HG02970 (cell line): Measurements from ENCODE around the gene RNU2-1.
"Not testable (repeated sequence)": the region's sequence is repeated elsewhere in the genome, so short reads cannot be mapped to it uniquely, and the experiment has no call there.

Experiments used
- ATAC-seq: cut with Tn5 transposase; IDR thresholded peaks from one replicate; pipeline ENCODE4 v1.9.1; 2021; ENCODE audit warnings: mild to moderate bottlenecking, moderate library complexity, moderate number of reproducible peaks; ENCODE audit not compliant: unreplicated experiment, low FRiP score

Gene RNU2-1

GRCh38 chr17:43216762-43217613, 16.8 kb downstream of the RNU2-1 start:
- no peak for ATAC-seq

DNA sequence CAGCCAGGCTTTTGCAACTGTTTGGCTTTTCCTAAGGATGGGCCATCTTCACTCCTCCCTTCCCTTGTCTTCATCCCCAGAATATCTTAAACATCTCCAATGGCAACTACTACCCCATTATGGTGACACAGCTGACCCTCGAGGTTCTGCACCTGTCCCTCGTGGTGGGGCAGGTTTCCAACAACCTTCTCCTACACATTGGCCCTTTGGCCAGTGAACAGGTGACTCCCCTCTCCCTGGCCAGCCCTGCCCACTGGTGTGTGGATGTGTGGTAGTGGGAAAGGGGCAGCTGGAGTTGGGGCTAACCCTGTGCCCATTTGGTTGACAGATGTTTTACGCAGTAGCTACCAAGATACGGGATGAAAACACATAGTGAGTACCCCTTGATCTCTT, 17.4 kb downstream of the RNU2-1 start:
- no peak for ATAC-seq

GRCh38 chr17:43215341-43215740, 18.4 kb downstream of the RNU2-1 start:
- ATAC-seq = no peak

GRCh38 chr17:43213545-43213944, 20.2 kb downstream of the RNU2-1 start:
- no peak for ATAC-seq

DNA sequence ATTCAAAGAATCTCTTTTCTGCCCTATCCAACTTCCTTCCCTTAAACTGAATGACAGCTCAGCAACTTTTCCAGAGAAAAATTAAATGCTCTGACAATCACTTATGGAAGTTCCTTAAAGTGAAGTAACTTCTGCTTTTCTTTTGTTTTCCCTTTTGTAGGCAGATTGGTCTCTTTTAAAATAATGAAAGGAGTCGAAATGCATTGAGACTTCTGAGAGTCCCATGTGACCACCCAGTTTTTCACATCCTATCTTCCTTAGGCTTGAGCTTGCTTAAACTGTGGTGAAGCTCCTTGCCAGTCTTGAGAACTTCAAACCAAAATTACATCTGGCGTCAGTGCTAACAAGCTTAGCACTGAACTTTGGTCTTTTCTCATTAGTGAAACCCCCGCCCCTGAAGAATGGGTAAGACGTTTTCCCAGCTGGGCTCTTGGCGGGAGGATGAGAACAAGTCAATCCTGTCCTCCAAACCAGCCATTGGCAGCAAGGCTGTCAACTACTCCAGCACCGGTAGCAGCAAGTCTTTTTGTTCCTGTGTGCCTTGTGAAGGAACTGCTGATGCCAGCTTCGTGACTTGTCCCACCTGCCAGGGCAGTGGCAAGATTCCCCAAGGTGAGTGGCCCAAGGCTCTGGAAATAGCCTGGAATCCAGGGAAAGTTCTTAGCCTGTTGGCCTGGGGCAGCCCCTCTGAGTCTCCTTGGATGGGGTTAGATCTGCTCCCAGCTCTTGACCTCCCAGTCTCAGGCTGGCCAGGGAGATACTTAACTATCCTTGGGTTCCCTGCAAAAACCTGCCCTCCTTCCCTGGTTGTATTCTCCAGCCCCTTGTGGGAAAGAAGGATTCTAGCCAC, 20.9 kb downstream of the RNU2-1 start:
- ATAC-seq = no peak

DNA sequence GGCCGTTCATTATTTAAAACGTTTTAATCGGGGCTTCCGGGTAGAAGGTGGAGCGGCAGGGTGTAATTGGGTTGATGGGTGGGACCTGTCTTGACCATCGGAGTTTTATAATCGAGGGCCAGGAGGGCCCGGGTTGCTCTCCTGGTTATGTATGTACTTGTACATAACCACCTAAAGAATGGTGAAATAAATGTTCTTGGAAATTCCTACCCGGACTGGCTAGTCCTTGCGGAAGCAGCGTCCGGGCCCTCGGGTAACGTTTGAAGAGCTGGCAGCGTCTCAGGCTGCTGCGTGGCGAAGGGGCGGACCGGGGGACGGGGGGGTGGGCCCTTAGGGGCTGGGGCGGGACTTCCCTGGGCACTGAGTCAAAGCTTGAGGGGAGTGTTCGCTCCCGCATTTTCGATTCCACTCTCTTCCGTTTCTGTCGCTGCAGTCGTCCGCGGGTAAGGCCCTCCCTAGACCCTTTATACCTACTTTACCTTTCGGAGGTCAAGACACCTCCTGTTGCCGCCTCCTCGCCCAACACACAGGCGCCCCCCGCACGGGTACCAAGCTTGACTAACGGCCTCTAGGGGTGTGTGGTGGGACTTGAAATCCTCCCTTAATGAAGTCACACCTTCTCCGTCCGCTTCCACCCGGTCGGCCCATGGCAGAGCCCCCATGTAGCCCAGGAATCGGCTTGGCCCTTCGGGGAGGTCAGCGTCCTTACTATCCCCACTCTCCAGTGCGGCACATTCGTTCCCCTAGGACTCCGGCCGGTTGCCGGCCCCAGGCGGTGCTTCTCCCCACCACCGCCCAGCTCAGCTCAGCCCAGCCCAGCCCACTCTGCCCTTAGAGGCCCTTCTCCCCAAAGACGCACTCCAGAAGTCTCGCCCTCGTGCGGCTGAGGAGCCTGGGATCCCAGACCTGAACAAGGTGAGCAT, 22.0 kb downstream of the RNU2-1 start, which contains the start of gene TMEM106A:
Gene TMEM106A (plus strand): TSS at position 396 of the 923 bp plus-strand sequence. CDS start 1,167 bp downstream, outside the sequence.
- peak; percentile 59 for ATAC-seq

DNA sequence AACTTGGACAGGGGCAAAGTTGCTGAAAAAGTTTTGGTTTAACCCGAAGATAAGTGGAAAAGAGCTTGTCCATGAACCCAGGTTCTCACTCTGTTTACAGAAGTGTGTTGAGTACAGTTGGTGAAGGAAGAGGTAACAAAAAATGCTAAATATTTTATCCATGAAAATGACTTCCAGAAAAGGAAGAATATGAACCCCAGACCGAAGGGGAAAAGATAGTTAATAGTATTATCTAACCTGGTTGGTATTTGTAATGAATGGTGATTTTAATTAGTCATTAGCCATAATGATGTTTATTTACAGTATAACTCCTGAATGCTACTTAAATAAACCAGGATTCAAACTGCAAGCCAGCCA, 22.7 kb downstream of the RNU2-1 start:
- no peak for ATAC-seq

- ATAC-seq = no peak
These were observed 23.2 kb downstream of the RNU2-1 start for GRCh38 chr17:43210576-43210975.

- ATAC-seq = not testable (repeated sequence)
These were observed 30.8 kb downstream of the RNU2-1 start for GRCh38 chr17:43203013-43203412.

DNA sequence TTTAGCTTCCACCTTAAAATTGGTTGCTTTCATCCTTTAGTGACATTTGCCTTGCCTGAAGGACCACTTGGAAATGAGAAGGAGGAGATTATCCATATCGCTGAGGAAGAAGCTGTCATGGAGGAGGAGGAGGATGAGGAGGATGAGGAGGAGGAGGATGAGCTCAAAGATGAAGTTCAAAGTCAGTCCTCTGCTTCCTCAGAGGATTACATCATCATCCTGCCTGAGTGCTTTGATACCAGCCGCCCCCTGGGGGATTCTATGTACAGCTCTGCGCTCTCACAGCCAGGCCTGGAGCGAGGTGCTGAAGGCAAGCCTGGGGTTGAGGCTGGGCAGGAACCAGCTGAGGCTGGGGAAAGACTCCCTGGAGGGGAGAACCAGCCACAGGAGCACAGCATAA, 33.6 kb downstream of the RNU2-1 start:
- ATAC-seq = no peak

DNA sequence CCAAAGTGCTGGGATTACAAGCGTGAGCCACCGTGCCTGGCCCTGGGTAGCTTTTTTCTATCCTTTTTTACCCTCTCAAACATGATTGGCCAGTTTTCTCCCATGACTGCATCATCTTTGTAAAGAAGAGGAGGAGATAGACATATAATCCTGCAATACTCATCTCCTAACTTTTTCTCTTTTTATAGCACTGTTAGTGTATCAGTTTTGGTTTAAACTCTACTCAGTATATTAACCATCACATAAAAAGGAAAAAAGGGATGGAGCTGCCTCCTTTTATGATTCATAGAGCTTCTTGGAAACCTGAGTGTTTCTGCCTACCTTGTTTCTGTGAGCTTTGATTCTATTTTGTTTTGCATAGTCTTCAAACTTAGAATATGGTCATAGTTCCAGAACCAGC, 34.1 kb downstream of the RNU2-1 start:
- ATAC-seq = no peak

GRCh38 chr17:43193251-43193650, 40.5 kb downstream of the RNU2-1 start:
- no peak for ATAC-seq

- ATAC-seq = not testable (repeated sequence)
These were observed 47.1 kb downstream of the RNU2-1 start for GRCh38 chr17:43186656-43187055.

GRCh38 chr17:43183921-43184320, 49.9 kb downstream of the RNU2-1 start:
- no peak for ATAC-seq
